Measurements from ENCODE around the gene MBD5.

Gene MBD5

DNA sequence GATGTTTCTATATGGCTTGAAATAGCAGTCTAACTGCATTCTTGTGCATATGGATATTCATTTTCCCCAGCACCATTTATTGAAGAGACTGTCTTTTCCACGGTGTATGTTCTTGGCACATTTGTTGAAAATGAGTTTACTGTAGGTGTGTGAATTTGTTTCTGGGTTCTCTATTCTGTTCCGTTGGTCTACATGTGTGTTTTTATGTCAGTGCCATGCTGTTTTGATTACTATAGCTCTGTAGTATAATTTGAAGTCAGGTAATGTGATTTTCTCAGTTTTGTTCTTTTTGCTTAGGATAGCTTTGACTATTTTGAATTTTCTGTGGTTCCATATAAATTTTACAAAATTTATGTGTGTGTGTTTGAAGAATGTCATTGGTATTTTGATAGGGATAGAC, 201.0 kb downstream of the MBD5 start:
- Histone ChIP-seq H3K79me2 (ENCODE audit: insufficient read depth, low read depth) (no peaks in the 10 kb centered on the region), H3K4me2 (no peak overlapping the region), H3K4me3 (IDR thresholded peaks at IDR 0.05; ENCODE audit: insufficient read depth, low read depth, low read length) (no peak overlapping the region), H3K4me1 (ENCODE audit: low read depth, poor library complexity, severe bottlenecking) (no peaks in the 10 kb centered on the region), H3K27ac (no peak overlapping the region), H3K9ac (no peak overlapping the region), H4K20me1 (ENCODE audit: insufficient read depth) (no peaks in the 10 kb centered on the region), H2AFZ (ENCODE audit: low read depth) (no peak overlapping the region), H3K36me3 (ENCODE audit: insufficient read depth) (no peaks in the 10 kb centered on the region), H3K27me3 (ENCODE audit: insufficient read depth, low read depth) (no peaks in the 10 kb centered on the region)
- TF ChIP-seq, protein P1, sequence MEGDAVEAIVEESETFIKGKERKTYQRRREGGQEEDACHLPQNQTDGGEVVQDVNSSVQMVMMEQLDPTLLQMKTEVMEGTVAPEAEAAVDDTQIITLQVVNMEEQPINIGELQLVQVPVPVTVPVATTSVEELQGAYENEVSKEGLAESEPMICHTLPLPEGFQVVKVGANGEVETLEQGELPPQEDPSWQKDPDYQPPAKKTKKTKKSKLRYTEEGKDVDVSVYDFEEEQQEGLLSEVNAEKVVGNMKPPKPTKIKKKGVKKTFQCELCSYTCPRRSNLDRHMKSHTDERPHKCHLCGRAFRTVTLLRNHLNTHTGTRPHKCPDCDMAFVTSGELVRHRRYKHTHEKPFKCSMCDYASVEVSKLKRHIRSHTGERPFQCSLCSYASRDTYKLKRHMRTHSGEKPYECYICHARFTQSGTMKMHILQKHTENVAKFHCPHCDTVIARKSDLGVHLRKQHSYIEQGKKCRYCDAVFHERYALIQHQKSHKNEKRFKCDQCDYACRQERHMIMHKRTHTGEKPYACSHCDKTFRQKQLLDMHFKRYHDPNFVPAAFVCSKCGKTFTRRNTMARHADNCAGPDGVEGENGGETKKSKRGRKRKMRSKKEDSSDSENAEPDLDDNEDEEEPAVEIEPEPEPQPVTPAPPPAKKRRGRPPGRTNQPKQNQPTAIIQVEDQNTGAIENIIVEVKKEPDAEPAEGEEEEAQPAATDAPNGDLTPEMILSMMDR (conservative IDR thresholded peaks at IDR 0.05; ENCODE audit: low read depth, low read length), result no peak

DNA sequence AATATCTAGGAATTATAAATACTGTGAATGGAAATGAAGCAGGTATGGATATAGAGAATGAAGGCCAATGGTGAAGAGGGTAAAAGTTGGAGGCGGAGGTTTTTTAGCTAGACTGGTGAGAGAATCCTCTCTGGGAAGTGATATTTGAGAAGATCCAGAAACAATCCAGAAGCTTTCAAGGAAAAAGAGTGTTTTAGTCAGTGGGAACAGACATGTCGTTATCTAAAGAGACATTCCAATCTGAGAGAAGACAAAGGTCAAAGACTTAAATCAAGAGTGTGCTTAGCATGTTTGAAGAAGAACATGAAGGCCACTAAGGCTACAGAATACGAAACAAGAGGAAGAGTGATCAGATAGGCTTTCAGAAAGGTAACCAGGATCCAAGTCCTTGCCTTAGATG, 211.0 kb downstream of the MBD5 start:
- TF ChIP-seq, protein P1 (conservative IDR thresholded peaks at IDR 0.05; ENCODE audit: low read depth, low read length), result no peak
- no peak overlapping the region for H2AFZ ChIP-seq (ENCODE audit: low read depth)
- H4K20me1 ChIP-seq (ENCODE audit: insufficient read depth), result no peaks in the 10 kb centered on the region
- no peak overlapping the region for H3K9ac ChIP-seq
- H3K4me2 ChIP-seq, result no peak overlapping the region
- no peaks in the 10 kb centered on the region for H3K36me3 ChIP-seq (ENCODE audit: insufficient read depth)
- no peak overlapping the region for H3K27ac ChIP-seq
- H3K4me3 ChIP-seq (IDR thresholded peaks at IDR 0.05; ENCODE audit: insufficient read depth, low read depth, low read length), result no peak overlapping the region
- no peaks in the 10 kb centered on the region for H3K27me3 ChIP-seq (ENCODE audit: insufficient read depth, low read depth)
- no peaks in the 10 kb centered on the region for H3K4me1 ChIP-seq (ENCODE audit: low read depth, poor library complexity, severe bottlenecking)
- H3K79me2 ChIP-seq (ENCODE audit: insufficient read depth, low read depth), result no peaks in the 10 kb centered on the region

DNA sequence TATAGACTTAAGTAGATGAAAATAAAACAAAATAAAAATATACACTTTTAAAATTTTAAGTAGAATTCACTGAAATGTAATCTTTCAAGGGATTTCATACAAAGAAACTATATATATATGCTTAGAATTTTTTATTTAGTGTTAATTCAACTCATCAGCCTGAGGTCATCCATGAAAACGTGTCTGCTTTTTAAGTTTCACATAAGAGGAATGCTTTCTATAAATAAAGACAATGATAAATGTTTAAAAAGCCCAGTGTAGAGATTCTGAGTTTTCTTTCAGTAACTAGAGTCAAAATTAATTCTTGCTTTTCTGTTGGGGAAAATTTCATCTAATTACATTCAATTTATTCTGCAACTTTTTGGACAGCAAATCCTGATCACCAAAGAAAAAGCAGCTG, 213.3 kb downstream of the MBD5 start:
- no peaks in the 10 kb centered on the region for H3K36me3 ChIP-seq (ENCODE audit: insufficient read depth)
- no peaks in the 10 kb centered on the region for H3K27me3 ChIP-seq (ENCODE audit: insufficient read depth, low read depth)
- H3K79me2 ChIP-seq (ENCODE audit: insufficient read depth, low read depth), result no peaks in the 10 kb centered on the region
- H3K4me3 ChIP-seq (IDR thresholded peaks at IDR 0.05; ENCODE audit: insufficient read depth, low read depth, low read length), result no peak overlapping the region
- H4K20me1 ChIP-seq (ENCODE audit: insufficient read depth), result no peaks in the 10 kb centered on the region
- no peak overlapping the region for H3K27ac ChIP-seq
- TF ChIP-seq, protein P1 (conservative IDR thresholded peaks at IDR 0.05; ENCODE audit: low read depth, low read length), result no peak
- no peaks in the 10 kb centered on the region for H3K4me1 ChIP-seq (ENCODE audit: low read depth, poor library complexity, severe bottlenecking)
- H3K4me2 ChIP-seq, result no peak overlapping the region
- H2AFZ ChIP-seq (ENCODE audit: low read depth), result no peak overlapping the region
- H3K9ac ChIP-seq, result no peak overlapping the region

DNA sequence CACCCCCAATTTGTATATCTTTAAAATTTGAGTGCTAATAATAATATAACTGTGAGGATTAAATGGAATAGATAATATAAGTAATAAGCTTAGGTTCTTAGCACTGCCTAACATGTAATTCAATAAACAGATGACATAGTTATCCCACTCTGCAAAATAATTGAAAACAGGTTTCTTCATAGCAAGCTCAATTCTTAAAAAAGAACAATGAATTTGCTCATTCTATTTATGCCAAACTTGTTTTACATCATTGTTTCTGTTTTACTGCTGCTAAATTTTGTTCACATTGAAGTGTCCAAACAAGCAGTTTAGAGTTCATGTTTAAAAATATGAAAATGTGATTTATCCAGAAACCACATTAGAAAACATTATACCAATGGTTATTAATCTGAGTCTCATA, 217.0 kb downstream of the MBD5 start:
- H3K27me3 ChIP-seq (ENCODE audit: insufficient read depth, low read depth), result no peaks in the 10 kb centered on the region
- no peaks in the 10 kb centered on the region for H3K36me3 ChIP-seq (ENCODE audit: insufficient read depth)
- no peak overlapping the region for H2AFZ ChIP-seq (ENCODE audit: low read depth)
- H3K4me1 ChIP-seq (ENCODE audit: low read depth, poor library complexity, severe bottlenecking), result no peaks in the 10 kb centered on the region
- TF ChIP-seq, protein P1 (conservative IDR thresholded peaks at IDR 0.05; ENCODE audit: low read depth, low read length), result no peak
- no peak overlapping the region for H3K9ac ChIP-seq
- no peak overlapping the region for H3K27ac ChIP-seq
- H4K20me1 ChIP-seq (ENCODE audit: insufficient read depth), result no peaks in the 10 kb centered on the region
- H3K4me2 ChIP-seq, result no peak overlapping the region
- H3K4me3 ChIP-seq (IDR thresholded peaks at IDR 0.05; ENCODE audit: insufficient read depth, low read depth, low read length), result no peak overlapping the region
- no peaks in the 10 kb centered on the region for H3K79me2 ChIP-seq (ENCODE audit: insufficient read depth, low read depth)

DNA sequence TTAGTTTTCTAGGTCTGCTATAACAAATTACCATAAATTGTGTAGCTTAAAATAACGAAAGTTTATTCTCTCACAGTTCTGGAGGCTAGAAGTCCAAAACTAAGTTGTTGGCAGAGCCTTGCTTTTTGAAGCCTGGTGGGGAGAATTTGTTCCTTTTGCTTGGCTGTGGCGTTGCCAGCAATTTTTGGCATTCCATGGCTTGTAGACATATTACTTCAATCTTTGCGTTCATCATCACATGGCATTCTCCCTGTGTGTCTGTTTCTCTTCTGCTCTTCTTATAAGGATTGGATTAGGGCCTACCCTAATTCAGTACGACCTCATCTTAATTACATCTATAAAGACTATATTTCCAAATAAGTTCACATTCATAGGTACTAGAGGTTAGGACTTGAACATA, 217.7 kb downstream of the MBD5 start:
- H3K36me3 ChIP-seq (ENCODE audit: insufficient read depth), result no peaks in the 10 kb centered on the region
- H3K4me3 ChIP-seq (IDR thresholded peaks at IDR 0.05; ENCODE audit: insufficient read depth, low read depth, low read length), result no peak overlapping the region
- no peak overlapping the region for H3K27ac ChIP-seq
- H3K79me2 ChIP-seq (ENCODE audit: insufficient read depth, low read depth), result no peaks in the 10 kb centered on the region
- TF ChIP-seq, protein P1 (conservative IDR thresholded peaks at IDR 0.05; ENCODE audit: low read depth, low read length), result no peak
- H3K9ac ChIP-seq, result no peak overlapping the region
- H4K20me1 ChIP-seq (ENCODE audit: insufficient read depth), result no peaks in the 10 kb centered on the region
- no peaks in the 10 kb centered on the region for H3K27me3 ChIP-seq (ENCODE audit: insufficient read depth, low read depth)
- no peaks in the 10 kb centered on the region for H3K4me1 ChIP-seq (ENCODE audit: low read depth, poor library complexity, severe bottlenecking)
- no peak overlapping the region for H2AFZ ChIP-seq (ENCODE audit: low read depth)
- no peak overlapping the region for H3K4me2 ChIP-seq

Measured in KMS-11 (cell line).